Mesendoderm (in vitro differentiated cells): ENCODE results near the gene STXBP1.

Experiments used
- DNase-seq: peaks from one replicate; pipeline ENCODE4 v3.0.0; 2013
- H2AK5ac ChIP-seq: 2 replicates; pipeline ENCODE4 v1.6.1; 2013; ENCODE audit warnings: low read length, inconsistent platforms
- H2BK120ac ChIP-seq: 2 replicates; pipeline ENCODE4 v1.6.1; 2013; ENCODE audit warnings: low read depth, mild to moderate bottlenecking, low read length, moderate library complexity, mixed read lengths
- H2BK15ac ChIP-seq: replicated peaks from 2 replicates; pipeline ENCODE4 v1.6.1; 2013; ENCODE audit warnings: low read depth, mild to moderate bottlenecking, moderate library complexity
- H2BK5ac ChIP-seq: 2 replicates; pipeline ENCODE4 v1.6.1; 2013; ENCODE audit warnings: low read length, inconsistent platforms
- H3K18ac ChIP-seq: 2 replicates; pipeline ENCODE4 v1.6.1; 2013; ENCODE audit warnings: mild to moderate bottlenecking, low read length, mixed read lengths
- H3K23ac ChIP-seq: one replicate; pipeline ENCODE4 v1.6.1; 2013; ENCODE audit warnings: low read length
- H3K27ac ChIP-seq: 2 replicates; pipeline ENCODE4 v1.5.1; 2013; ENCODE audit warnings: low read depth, mild to moderate bottlenecking, inconsistent platforms, low read length, moderate library complexity
- H3K27me3 ChIP-seq: 2 replicates; pipeline ENCODE4 v1.6.1; 2013; ENCODE audit warnings: low read length, control low read depth, mild to moderate bottlenecking, inconsistent platforms; ENCODE audit not compliant: insufficient read depth, poor library complexity
- H3K36me3 ChIP-seq: 2 replicates; pipeline ENCODE4 v1.6.1; 2013; ENCODE audit warnings: low read length, inconsistent platforms; ENCODE audit not compliant: control insufficient read depth, insufficient read depth
- H3K4ac ChIP-seq: one replicate; pipeline ENCODE4 v1.6.1; 2013; ENCODE audit warnings: low read depth, mild to moderate bottlenecking, low read length, moderate library complexity
- H3K4me1 ChIP-seq: 2 replicates; pipeline ENCODE4 v1.6.1; 2013; ENCODE audit warnings: low read depth, low read length, inconsistent platforms; ENCODE audit not compliant: control insufficient read depth
- H3K4me2 ChIP-seq: 2 replicates; pipeline ENCODE4 v1.6.1; 2013; ENCODE audit warnings: low read length
- H3K4me3 ChIP-seq: 2 replicates; pipeline ENCODE4 v1.5.1; 2013; ENCODE audit warnings: mild to moderate bottlenecking, low read length
- H3K56ac ChIP-seq: one replicate; pipeline ENCODE4 v1.6.1; 2013; ENCODE audit warnings: low read length
- H3K79me1 ChIP-seq: 2 replicates; pipeline ENCODE4 v1.6.1; 2013; ENCODE audit warnings: low read length, inconsistent platforms
- H3K79me2 ChIP-seq: 2 replicates; pipeline ENCODE4 v1.6.1; 2013; ENCODE audit warnings: mild to moderate bottlenecking, low read length; ENCODE audit not compliant: control insufficient read depth, insufficient read depth
- H3K9ac ChIP-seq: 2 replicates; pipeline ENCODE4 v1.6.1; 2013; ENCODE audit warnings: low read length, inconsistent platforms
- H4K5ac ChIP-seq: one replicate; pipeline ENCODE4 v1.6.1; 2013; ENCODE audit warnings: low read length
- H4K8ac ChIP-seq: one replicate; pipeline ENCODE4 v1.6.1; 2013; ENCODE audit warnings: low read depth, mild to moderate bottlenecking, control low read depth, low read length, moderate library complexity
- WGBS: extraction: QIAGEN DNeasy Blood & Tissue Kit; methylation state at CpG from one replicate; pipeline ENCODE4 v1.1.7; 2013; ENCODE audit warnings: low lambda C conversion rate, missing lambda C conversion rate; ENCODE audit not compliant: insufficient coverage; ENCODE audit errors: extremely low coverage; 5-methylcytosine and 5-hydroxymethylcytosine counted together

STXBP1 gene

GRCh38 chr9:127644943-127645342 is 32.9 kb downstream of the STXBP1 start:
- Histone ChIP-seq H2BK15ac (no peak overlapping the region), H3K36me3 (no peaks in the 10 kb centered on the region), H2AK5ac (no peak overlapping the region), H3K23ac (no peak overlapping the region), H3K4me2 (no peak overlapping the region), H3K18ac (no peak overlapping the region), H3K9ac (no peak overlapping the region), H3K79me2 (no peaks in the 10 kb centered on the region), H3K4me3 (no peak overlapping the region), H2BK120ac (no peak overlapping the region), H4K8ac (no peak overlapping the region), H3K4me1 (no peaks in the 10 kb centered on the region), H3K4ac (no peak overlapping the region), H4K5ac (no peak overlapping the region), H3K27me3 (no peaks in the 10 kb centered on the region), H3K27ac (no peak overlapping the region), H3K79me1 (no peaks in the 10 kb centered on the region), H2BK5ac (no peak overlapping the region), H3K56ac (no peak overlapping the region)
- DNase-seq: peak; percentile 73
- no CpG with 5 or more reads among the region's 4 CpGs for WGBS

GRCh38 chr9:127647451-127647850 is 35.4 kb downstream of the STXBP1 start:
- Histone ChIP-seq H3K27ac (no peak overlapping the region), H3K9ac (no peak overlapping the region), H3K4ac (no peak overlapping the region), H3K23ac (no peak overlapping the region), H4K5ac (no peak overlapping the region), H3K36me3 (no peaks in the 10 kb centered on the region), H3K4me1 (no peaks in the 10 kb centered on the region), H3K79me2 (no peaks in the 10 kb centered on the region), H2BK5ac (no peak overlapping the region), H4K8ac (no peak overlapping the region), H3K4me3 (no peak overlapping the region), H3K79me1 (no peaks in the 10 kb centered on the region), H3K27me3 (no peaks in the 10 kb centered on the region), H2BK120ac (no peak overlapping the region), H3K18ac (no peak overlapping the region), H3K56ac (no peak overlapping the region), H2AK5ac (no peak overlapping the region), H3K4me2 (no peak overlapping the region), H2BK15ac (no peak overlapping the region)
- DNase-seq: no peak
- WGBS: no CpG with 5 or more reads among the region's 3 CpGs

- H3K4me2 ChIP-seq: no peak overlapping the region
- H3K23ac ChIP-seq: no peak overlapping the region
- WGBS: no CpG with 5 or more reads among the region's 3 CpGs
- no peaks in the 10 kb centered on the region for H3K79me2 ChIP-seq
- no peak overlapping the region for H4K5ac ChIP-seq
- no peak overlapping the region for H3K4ac ChIP-seq
- no peak overlapping the region for H2BK120ac ChIP-seq
- no peaks in the 10 kb centered on the region for H3K4me1 ChIP-seq
- no peak overlapping the region for H4K8ac ChIP-seq
- no peak for DNase-seq
- no peak overlapping the region for H3K4me3 ChIP-seq
- no peaks in the 10 kb centered on the region for H3K79me1 ChIP-seq
- no peak overlapping the region for H3K56ac ChIP-seq
- H3K9ac ChIP-seq: no peak overlapping the region
- no peaks in the 10 kb centered on the region for H3K36me3 ChIP-seq
- no peak overlapping the region for H2BK15ac ChIP-seq
- no peaks in the 10 kb centered on the region for H3K27me3 ChIP-seq
- H3K27ac ChIP-seq: no peak overlapping the region
- H3K18ac ChIP-seq: no peak overlapping the region
- no peak overlapping the region for H2AK5ac ChIP-seq
- H2BK5ac ChIP-seq: no peak overlapping the region
Measured at GRCh38 chr9:127650518-127650917, 38.4 kb downstream of the STXBP1 start.

- DNase-seq: no peak
- Histone ChIP-seq H3K79me1 (no peaks in the 10 kb centered on the region), H3K18ac (no peak overlapping the region), H4K8ac (no peak overlapping the region), H3K4me3 (no peak overlapping the region), H3K4me1 (no peaks in the 10 kb centered on the region), H3K27me3 (no peaks in the 10 kb centered on the region), H3K4me2 (no peak overlapping the region), H2AK5ac (no peak overlapping the region), H2BK120ac (no peak overlapping the region), H3K79me2 (no peaks in the 10 kb centered on the region), H2BK5ac (no peak overlapping the region), H3K23ac (no peak overlapping the region), H4K5ac (no peak overlapping the region), H2BK15ac (no peak overlapping the region), H3K9ac (no peak overlapping the region), H3K36me3 (no peaks in the 10 kb centered on the region), H3K56ac (no peak overlapping the region), H3K4ac (no peak overlapping the region), H3K27ac (no peak overlapping the region)
- WGBS: no CpG with 5 or more reads among the region's 9 CpGs
Measured at GRCh38 chr9:127651697-127652610, 39.9 kb downstream of the STXBP1 start.

GRCh38 chr9:127652733-127653132 is 40.7 kb downstream of the STXBP1 start:
- no peak overlapping the region for H3K23ac ChIP-seq
- H3K4me1 ChIP-seq: no peaks in the 10 kb centered on the region
- H3K27me3 ChIP-seq: no peaks in the 10 kb centered on the region
- H3K79me1 ChIP-seq: no peaks in the 10 kb centered on the region
- H3K4ac ChIP-seq: no peak overlapping the region
- H3K36me3 ChIP-seq: no peaks in the 10 kb centered on the region
- H3K4me3 ChIP-seq: no peak overlapping the region
- H3K79me2 ChIP-seq: no peaks in the 10 kb centered on the region
- no peak overlapping the region for H3K56ac ChIP-seq
- H3K27ac ChIP-seq: no peak overlapping the region
- no peak overlapping the region for H2BK120ac ChIP-seq
- no peak overlapping the region for H3K9ac ChIP-seq
- WGBS: no CpG with 5 or more reads among the region's 3 CpGs
- no peak overlapping the region for H2BK5ac ChIP-seq
- H4K8ac ChIP-seq: no peak overlapping the region
- no peak for DNase-seq
- no peak overlapping the region for H3K18ac ChIP-seq
- no peak overlapping the region for H2AK5ac ChIP-seq
- H4K5ac ChIP-seq: no peak overlapping the region
- H2BK15ac ChIP-seq: no peak overlapping the region
- no peak overlapping the region for H3K4me2 ChIP-seq

- no peaks in the 10 kb centered on the region for H3K27me3 ChIP-seq
- H2BK15ac ChIP-seq: no peak overlapping the region
- no peak overlapping the region for H3K23ac ChIP-seq
- no peak overlapping the region for H3K4ac ChIP-seq
- H3K56ac ChIP-seq: peak overlapping the region; percentile 7
- no peak overlapping the region for H3K9ac ChIP-seq
- H3K18ac ChIP-seq: no peak overlapping the region
- H3K79me2 ChIP-seq: no peaks in the 10 kb centered on the region
- no peak overlapping the region for H2BK120ac ChIP-seq
- no peak overlapping the region for H2AK5ac ChIP-seq
- H4K8ac ChIP-seq: no peak overlapping the region
- H4K5ac ChIP-seq: no peak overlapping the region
- DNase-seq: no peak
- no peak overlapping the region for H3K4me3 ChIP-seq
- H3K27ac ChIP-seq: no peak overlapping the region
- no peak overlapping the region for H3K4me2 ChIP-seq
- WGBS: no CpG with 5 or more reads among the region's 5 CpGs
- no peak overlapping the region for H2BK5ac ChIP-seq
- H3K4me1 ChIP-seq: no peaks in the 10 kb centered on the region
- no peaks in the 10 kb centered on the region for H3K36me3 ChIP-seq
- no peaks in the 10 kb centered on the region for H3K79me1 ChIP-seq
Measured at GRCh38 chr9:127654619-127655018, 42.5 kb downstream of the STXBP1 start.
